GM23338 (cell line): Measurements from ENCODE around the gene NCL. TPM values are rescaled to one million over a fixed set of nuclear protein-coding genes. Genes with fewer than 3 reads are reported as not detected.

Experiments
- ATAC-seq: fragments of 200-7000 bp; cut with Tn5 transposase; 3 replicates; pipeline ENCODE4 v1.9.1; 2020
- DNase-seq: peaks from one replicate; pipeline ENCODE4 v3.0.0-alpha.2; 2015; ENCODE audit warnings: low spot score
- H2AFZ ChIP-seq: fragments of 200-600 bp; sonication (generic); 2 replicates; pipeline ENCODE4 v1.8.0; 2016; ENCODE audit warnings: antibody characterized with exemption, mild to moderate bottlenecking, moderate library complexity
- H3F3A ChIP-seq: fragments of 200-600 bp; sonication (generic); replicated peaks from 2 replicates; pipeline ENCODE4 v1.8.0; 2017; ENCODE audit warnings: antibody characterized with exemption, mixed run types, low read depth
- H3K27ac ChIP-seq: fragments of 200-600 bp; sonication (generic); 2 replicates; pipeline ENCODE4 v1.6.1; 2016; ENCODE audit warnings: low read depth
- H3K27me3 ChIP-seq: fragments of 200-600 bp; sonication (generic); 2 replicates; pipeline ENCODE4 v1.8.0; 2016; ENCODE audit warnings: mild to moderate bottlenecking, mixed run types, moderate library complexity; ENCODE audit not compliant: insufficient read depth
- H3K36me3 ChIP-seq: fragments of 200-600 bp; sonication (generic); 2 replicates; pipeline ENCODE4 v1.8.0; 2016; ENCODE audit warnings: mild to moderate bottlenecking; ENCODE audit not compliant: insufficient read depth
- H3K4me1 ChIP-seq: fragments of 200-600 bp; sonication (generic); 2 replicates; pipeline ENCODE4 v1.8.0; 2016; ENCODE audit warnings: mild to moderate bottlenecking, moderate library complexity; ENCODE audit not compliant: insufficient read depth
- H3K4me2 ChIP-seq: fragments of 200-600 bp; sonication (generic); 2 replicates; pipeline ENCODE4 v1.7.1; 2017; ENCODE audit warnings: mixed run types
- H3K4me3 ChIP-seq: fragments of 200-600 bp; sonication (generic); 2 replicates; pipeline ENCODE4 v1.6.1; 2016; ENCODE audit warnings: mixed run types
- H3K79me2 ChIP-seq: fragments of 200-600 bp; sonication (generic); replicated peaks from 2 replicates; pipeline ENCODE4 v1.8.0; 2017; ENCODE audit warnings: mild to moderate bottlenecking; ENCODE audit not compliant: insufficient read depth
- H3K9me2 ChIP-seq: fragments of 200-600 bp; sonication (generic); 2 replicates; pipeline ENCODE4 v1.8.0; 2017; ENCODE audit not compliant: insufficient read depth
- H4K20me1 ChIP-seq: fragments of 200-600 bp; sonication (generic); replicated peaks from 2 replicates; pipeline ENCODE4 v1.8.0; 2017; ENCODE audit warnings: mild to moderate bottlenecking; ENCODE audit not compliant: insufficient read depth
- H3K27ac Mint-ChIP-seq: 2 replicates; pipeline ENCODE4 v1.8.0; 2020; ENCODE audit warnings: inconsistent platforms, mild to moderate bottlenecking, moderate library complexity, mixed read lengths
- H3K27me3 Mint-ChIP-seq: 3 replicates; pipeline ENCODE4 v1.8.0; 2022; ENCODE audit warnings: low read depth, mild to moderate bottlenecking, moderate library complexity, mixed read lengths, inconsistent platforms; ENCODE audit not compliant: insufficient read depth, poor library complexity
- H3K36me3 Mint-ChIP-seq: 3 replicates; pipeline ENCODE4 v1.8.0; 2021; ENCODE audit warnings: low read depth, mild to moderate bottlenecking, inconsistent platforms, moderate library complexity, mixed read lengths
- H3K4me1 Mint-ChIP-seq: 3 replicates; pipeline ENCODE4 v1.8.0; 2020; ENCODE audit warnings: mild to moderate bottlenecking, inconsistent platforms, mixed read lengths
- H3K4me3 Mint-ChIP-seq: 3 replicates; pipeline ENCODE4 v1.8.0; 2021; ENCODE audit warnings: moderate library complexity, mild to moderate bottlenecking, inconsistent platforms, mixed read lengths
- H3K9me3 Mint-ChIP-seq: 3 replicates; pipeline ENCODE4 v1.8.0; 2020; ENCODE audit warnings: moderate library complexity, mild to moderate bottlenecking, inconsistent platforms, mixed read lengths
- CREB1 ChIP-seq: fragments of 250-450 bp; sonication (Bioruptor Pico); IDR thresholded peaks from 2 replicates; pipeline ENCODE4 v1.5.0; 2020; ENCODE audit warnings: low read depth, mild to moderate bottlenecking, moderate library complexity
- CTCF ChIP-seq, 2 experiments: fragments of 200-600 bp in 1 of 2; sonication (generic) in 1 of 2; conservative IDR thresholded peaks; 2 replicates each; pipeline versions ENCODE4 v1.5.1 to v1.6.1; 2016 to 2017; ENCODE audit warnings: antibody characterized with exemption in 2 of 2, low read depth in 2 of 2, mild to moderate bottlenecking in 2 of 2, moderate library complexity in 1 of 2
- ETS1 ChIP-seq: IDR thresholded peaks from 2 replicates; pipeline ENCODE4 v1.6.1; 2016; ENCODE audit warnings: antibody characterized with exemption
- EZH2 ChIP-seq: fragments of 200-600 bp; sonication (generic); IDR thresholded peaks from one replicate; pipeline ENCODE4 v1.8.0; 2017; ENCODE audit warnings: antibody characterized with exemption, mild to moderate bottlenecking, low read depth; ENCODE audit not compliant: unreplicated experiment
- EZH2phosphoT487 ChIP-seq: fragments of 200-600 bp; sonication (generic); IDR thresholded peaks from one replicate; pipeline ENCODE4 v1.8.1; 2018; ENCODE audit warnings: antibody characterized with exemption; ENCODE audit not compliant: unreplicated experiment
- NANOG ChIP-seq: IDR thresholded peaks from 2 replicates; pipeline ENCODE4 v1.6.1; 2016; ENCODE audit warnings: antibody characterized with exemption, borderline replicate concordance
- POLR2AphosphoS5 ChIP-seq: IDR thresholded peaks from 2 replicates; pipeline ENCODE4 v1.6.1; 2016; ENCODE audit warnings: antibody characterized with exemption, low read depth
- STAT1 ChIP-seq: IDR thresholded peaks from one replicate; pipeline ENCODE4 v1.6.1; 2016; ENCODE audit warnings: antibody characterized with exemption; ENCODE audit not compliant: unreplicated experiment
- ZNF114 ChIP-seq: fragments of 250-450 bp; sonication (Bioruptor Pico); IDR thresholded peaks from 2 replicates; pipeline ENCODE4 v1.5.0; 2020; ENCODE audit warnings: mild to moderate bottlenecking, moderate library complexity
- ZNF331 ChIP-seq: fragments of 250-450 bp; sonication (Bioruptor Pico); IDR thresholded peaks from 2 replicates; pipeline ENCODE4 v1.5.0; 2020; ENCODE audit warnings: low read depth, mild to moderate bottlenecking, moderate library complexity
- ZNF462 ChIP-seq: fragments of 250-450 bp; sonication (Bioruptor Pico); IDR thresholded peaks from 2 replicates; pipeline ENCODE4 v1.5.0; 2020; ENCODE audit warnings: mild to moderate bottlenecking, moderate library complexity
- polyA plus RNA-seq: library from polyadenylated mRNA; unstranded; fragments of >200 nt; fragmentation: Nextera tagmentation; extraction: Ambion mirVana; gene quantifications from 2 replicates; pipeline ENCODE4 v1.2.1, GENCODE V29; 2016
- total RNA-seq: library from RNA; depleted of rRNA; stranded (reverse); fragments of >200 nt; shearing (Covaris generic); gene quantifications from 2 replicates; pipeline ENCODE4 v1.2.3, GENCODE V29; 2014

Gene NCL
- total and polyA plus RNA-seq, 2 experiments from 2014 or later: 678 to 2,269 TPM

- H3K27ac ChIP-seq: no peak overlapping the region; the same call in 1 of the 2 replicates
- Mint-ChIP-seq H3K27ac (no peak overlapping the region), H3K4me1 (peaks cover 3% of the 10 kb centered on the region; the same call in 2 of the 3 replicates), H3K4me3 (no peak overlapping the region), H3K36me3 (no peaks in the 10 kb centered on the region), H3K9me3 (no peaks in the 10 kb centered on the region; the same call in 2 of the 3 replicates), H3K27me3 (peaks cover 9% of the 10 kb centered on the region)
- H3K4me3 ChIP-seq: no peak overlapping the region
- TF ChIP-seq STAT1 (no peak), CTCF (conservative IDR thresholded peaks at IDR 0.05; ENCODE audit: low read depth in 2 of 2) (no peak), EZH2 (no peak), ZNF331 (CRISPR knock-in tag) (no peak), ZNF114 (CRISPR knock-in tag) (no peak), NANOG (no peak), POLR2AphosphoS5 (no peak), CREB1 (no peak), ETS1 (no peak), ZNF462 (CRISPR knock-in tag) (no peak), EZH2phosphoT487 (no peak)
- no peaks in the 10 kb centered on the region; the same call in 1 of the 2 replicates for H3F3A ChIP-seq
- peaks cover 3% of the 10 kb centered on the region; the same call in 1 of the 2 replicates for H3K4me1 ChIP-seq
- H3K4me2 ChIP-seq: no peak overlapping the region
- no peaks in the 10 kb centered on the region for H4K20me1 ChIP-seq
- ATAC-seq: no peak
- no peaks in the 10 kb centered on the region for H3K27me3 ChIP-seq
- no peaks in the 10 kb centered on the region for H3K36me3 ChIP-seq
- H3K9me2 ChIP-seq: no peaks in the 10 kb centered on the region
- H2AFZ ChIP-seq: no peak overlapping the region
- DNase-seq: no peak
- H3K79me2 ChIP-seq: no peaks in the 10 kb centered on the region
These were observed 16.5 kb upstream of the NCL start for GRCh38 chr2:231480781-231481180.
